Measurements from ENCODE around the gene AGAP2. TPM values are rescaled to one million over a fixed set of nuclear protein-coding genes. Genes with fewer than 3 reads are reported as not detected.

Gene AGAP2
- total and polyA plus RNA-seq, 2 of the 13 experiments (the other 11 are each of a cell fraction or from before 2014, with no cell fraction given): 0.38 to 0.45 TPM

DNA sequence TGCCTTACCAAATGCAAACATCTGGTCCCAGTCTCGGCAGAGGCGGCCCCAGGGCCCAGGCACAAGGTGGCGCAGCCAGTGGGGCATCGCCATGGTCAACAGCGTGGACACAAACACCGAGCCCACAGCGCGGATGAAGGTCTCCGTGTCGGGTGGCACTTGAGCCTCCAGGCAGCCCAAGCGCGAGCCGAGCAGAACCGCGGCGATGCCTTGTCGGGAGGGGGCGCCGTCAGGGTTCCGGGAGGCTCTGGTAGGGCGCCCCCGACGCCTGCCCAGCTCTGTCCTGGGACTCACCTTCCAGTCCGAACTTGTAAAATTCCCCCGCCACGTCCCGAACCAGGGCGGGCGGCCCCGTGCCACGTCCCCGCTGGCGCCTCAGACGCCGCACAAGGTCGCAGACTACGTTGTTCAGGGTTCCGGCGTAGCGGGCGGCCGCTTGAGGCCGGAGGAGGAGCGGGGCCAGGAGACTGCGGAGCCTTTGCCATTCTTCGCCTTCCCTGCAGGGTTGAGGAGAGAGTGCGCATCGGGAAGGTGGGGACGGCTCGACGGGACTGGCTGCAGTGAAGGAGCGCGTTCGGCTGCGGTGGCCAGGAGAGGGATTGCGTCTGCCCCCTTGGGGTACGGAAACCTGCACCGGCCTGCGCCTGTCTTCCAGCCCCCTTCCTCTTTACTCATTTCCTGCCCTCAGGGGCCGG is 26.6 kb upstream of the AGAP2 start (continued):
- TF ChIP-seq IRX3 (CRISPR knock-in tag; IDR thresholded peaks at IDR 0.05; ENCODE audit: borderline replicate concordance, low read depth): no peak; the same call in 1 of the 2 replicates
- TF ChIP-seq, protein P1, sequence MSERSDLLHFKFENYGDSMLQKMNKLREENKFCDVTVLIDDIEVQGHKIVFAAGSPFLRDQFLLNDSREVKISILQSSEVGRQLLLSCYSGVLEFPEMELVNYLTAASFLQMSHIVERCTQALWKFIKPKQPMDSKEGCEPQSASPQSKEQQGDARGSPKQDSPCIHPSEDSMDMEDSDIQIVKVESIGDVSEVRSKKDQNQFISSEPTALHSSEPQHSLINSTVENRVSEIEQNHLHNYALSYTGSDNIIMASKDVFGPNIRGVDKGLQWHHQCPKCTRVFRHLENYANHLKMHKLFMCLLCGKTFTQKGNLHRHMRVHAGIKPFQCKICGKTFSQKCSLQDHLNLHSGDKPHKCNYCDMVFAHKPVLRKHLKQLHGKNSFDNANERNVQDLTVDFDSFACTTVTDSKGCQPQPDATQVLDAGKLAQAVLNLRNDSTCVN (CRISPR knock-in tag; IDR thresholded peaks at IDR 0.05; ENCODE audit: borderline replicate concordance): no peak
- TF ChIP-seq AGO1 (IDR thresholded peaks at IDR 0.05; ENCODE audit: low read depth, low read length, poor library complexity, severe bottlenecking): peak; percentile 85
- TF ChIP-seq ZNF546 (CRISPR knock-in tag; conservative IDR thresholded peaks at IDR 0.05): peak; percentile 66
- peak; percentile 37; the same call in 1 of the 2 replicates for TF ChIP-seq ZFP90 (CRISPR knock-in tag; IDR thresholded peaks at IDR 0.05; ENCODE audit: borderline replicate concordance)
- peak; percentile 16 for TF ChIP-seq ASH2L (IDR thresholded peaks at IDR 0.05; ENCODE audit: insufficient read length, low read depth, low read length)
- TF ChIP-seq TEAD3 (CRISPR knock-in tag; optimal IDR thresholded peaks at IDR 0.05; ENCODE audit: borderline replicate concordance): no peak
- TF ChIP-seq, protein P2, sequence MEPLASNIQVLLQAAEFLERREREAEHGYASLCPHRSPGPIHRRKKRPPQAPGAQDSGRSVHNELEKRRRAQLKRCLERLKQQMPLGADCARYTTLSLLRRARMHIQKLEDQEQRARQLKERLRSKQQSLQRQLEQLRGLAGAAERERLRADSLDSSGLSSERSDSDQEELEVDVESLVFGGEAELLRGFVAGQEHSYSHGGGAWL (CRISPR knock-in tag; IDR thresholded peaks at IDR 0.05): no peak
- 0 out of 2 replicates have a peak, but pooled peaks have one; percentile 43 for TF ChIP-seq ZNF292 (CRISPR knock-in tag; IDR thresholded peaks at IDR 0.05; ENCODE audit: borderline replicate concordance, low read depth)
- TF ChIP-seq, protein P3, sequence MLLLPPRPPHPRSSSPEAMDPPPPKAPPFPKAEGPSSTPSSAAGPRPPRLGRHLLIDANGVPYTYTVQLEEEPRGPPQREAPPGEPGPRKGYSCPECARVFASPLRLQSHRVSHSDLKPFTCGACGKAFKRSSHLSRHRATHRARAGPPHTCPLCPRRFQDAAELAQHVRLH (CRISPR knock-in tag; IDR thresholded peaks at IDR 0.05; ENCODE audit: borderline replicate concordance, low read depth): 0 out of 2 replicates have a peak, but pooled peaks have one; percentile 77
- no peak for TF ChIP-seq NR2C2 (CRISPR knock-in tag; IDR thresholded peaks at IDR 0.05; ENCODE audit: borderline replicate concordance)
- no peak for TF ChIP-seq PHF20 (CRISPR knock-in tag; IDR thresholded peaks at IDR 0.05)
- TF ChIP-seq, protein P4, sequence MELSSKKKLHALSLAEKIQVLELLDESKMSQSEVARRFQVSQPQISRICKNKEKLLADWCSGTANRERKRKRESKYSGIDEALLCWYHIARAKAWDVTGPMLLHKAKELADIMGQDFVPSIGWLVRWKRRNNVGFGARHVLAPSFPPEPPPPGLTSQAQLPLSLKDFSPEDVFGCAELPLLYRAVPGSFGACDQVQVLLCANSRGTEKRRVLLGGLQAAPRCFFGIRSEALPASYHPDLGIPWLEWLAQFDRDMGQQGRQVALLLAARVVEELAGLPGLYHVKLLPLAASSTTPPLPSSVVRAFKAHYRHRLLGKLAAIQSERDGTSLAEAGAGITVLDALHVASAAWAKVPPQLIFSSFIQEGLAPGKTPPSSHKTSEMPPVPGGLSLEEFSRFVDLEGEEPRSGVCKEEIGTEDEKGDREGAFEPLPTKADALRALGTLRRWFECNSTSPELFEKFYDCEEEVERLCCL (CRISPR knock-in tag; IDR thresholded peaks at IDR 0.05; ENCODE audit: borderline replicate concordance): no peak
- TF ChIP-seq, protein P5, sequence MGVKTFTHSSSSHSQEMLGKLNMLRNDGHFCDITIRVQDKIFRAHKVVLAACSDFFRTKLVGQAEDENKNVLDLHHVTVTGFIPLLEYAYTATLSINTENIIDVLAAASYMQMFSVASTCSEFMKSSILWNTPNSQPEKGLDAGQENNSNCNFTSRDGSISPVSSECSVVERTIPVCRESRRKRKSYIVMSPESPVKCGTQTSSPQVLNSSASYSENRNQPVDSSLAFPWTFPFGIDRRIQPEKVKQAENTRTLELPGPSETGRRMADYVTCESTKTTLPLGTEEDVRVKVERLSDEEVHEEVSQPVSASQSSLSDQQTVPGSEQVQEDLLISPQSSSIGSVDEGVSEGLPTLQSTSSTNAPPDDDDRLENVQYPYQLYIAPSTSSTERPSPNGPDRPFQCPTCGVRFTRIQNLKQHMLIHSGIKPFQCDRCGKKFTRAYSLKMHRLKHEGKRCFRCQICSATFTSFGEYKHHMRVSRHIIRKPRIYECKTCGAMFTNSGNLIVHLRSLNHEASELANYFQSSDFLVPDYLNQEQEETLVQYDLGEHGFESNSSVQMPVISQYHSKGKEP (CRISPR knock-in tag; IDR thresholded peaks at IDR 0.05): no peak; the same call in 1 of the 2 replicates
- 0 out of 2 replicates have a peak, but pooled peaks have one; percentile 66 for TF ChIP-seq ZNF567 (CRISPR knock-in tag; IDR thresholded peaks at IDR 0.05; ENCODE audit: borderline replicate concordance)
- TF ChIP-seq ZNF230 (CRISPR knock-in tag; IDR thresholded peaks at IDR 0.05): peak; percentile 58; the same call in 1 of the 2 replicates
- no peak for TF ChIP-seq NFKBIZ (CRISPR knock-in tag; IDR thresholded peaks at IDR 0.05)
- TF ChIP-seq, protein P6, sequence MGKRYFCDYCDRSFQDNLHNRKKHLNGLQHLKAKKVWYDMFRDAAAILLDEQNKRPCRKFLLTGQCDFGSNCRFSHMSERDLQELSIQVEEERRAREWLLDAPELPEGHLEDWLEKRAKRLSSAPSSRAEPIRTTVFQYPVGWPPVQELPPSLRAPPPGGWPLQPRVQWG (CRISPR knock-in tag; IDR thresholded peaks at IDR 0.05; ENCODE audit: borderline replicate concordance, low read depth): no peak
- TF ChIP-seq, protein P7, sequence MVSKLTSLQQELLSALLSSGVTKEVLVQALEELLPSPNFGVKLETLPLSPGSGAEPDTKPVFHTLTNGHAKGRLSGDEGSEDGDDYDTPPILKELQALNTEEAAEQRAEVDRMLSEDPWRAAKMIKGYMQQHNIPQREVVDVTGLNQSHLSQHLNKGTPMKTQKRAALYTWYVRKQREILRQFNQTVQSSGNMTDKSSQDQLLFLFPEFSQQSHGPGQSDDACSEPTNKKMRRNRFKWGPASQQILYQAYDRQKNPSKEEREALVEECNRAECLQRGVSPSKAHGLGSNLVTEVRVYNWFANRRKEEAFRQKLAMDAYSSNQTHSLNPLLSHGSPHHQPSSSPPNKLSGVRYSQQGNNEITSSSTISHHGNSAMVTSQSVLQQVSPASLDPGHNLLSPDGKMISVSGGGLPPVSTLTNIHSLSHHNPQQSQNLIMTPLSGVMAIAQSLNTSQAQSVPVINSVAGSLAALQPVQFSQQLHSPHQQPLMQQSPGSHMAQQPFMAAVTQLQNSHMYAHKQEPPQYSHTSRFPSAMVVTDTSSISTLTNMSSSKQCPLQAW (CRISPR knock-in tag; IDR thresholded peaks at IDR 0.05): peak; percentile 77
- peak; percentile 39; the same call in 1 of the 2 replicates for TF ChIP-seq HDAC1 (CRISPR knock-in tag; IDR thresholded peaks at IDR 0.05)
- no peak for TF ChIP-seq ZNF251 (CRISPR knock-in tag; IDR thresholded peaks at IDR 0.05)
